Spleen (tissue), 11 donors: Measurements from ENCODE around the gene TMEM18. TPM values are rescaled to one million over a fixed set of nuclear protein-coding genes. Genes with fewer than 3 reads are reported as not detected.

ENCODE experiments used
- DNase-seq: peaks from one replicate; pipeline ENCODE4 v3.0.0-alpha.2; 2020
- H3K27ac ChIP-seq, 8 donors: fragments of 200-600 bp; sonication (generic) in 7 of 8; 1 replicate in 4 of 8; 2 replicates in 4 of 8; pipeline versions ENCODE4 v1.5.0 to v1.8.0; 2016 to 2021; ENCODE audit warnings: inconsistent platforms in 4 of 8, mild to moderate bottlenecking in 4 of 8, moderate library complexity in 1 of 8
- H3K27me3 ChIP-seq, 7 donors: fragments of 200-600 bp; sonication (generic) in 6 of 7; replicated peaks in 1 of 7; 1 replicate in 4 of 7; 2 replicates in 3 of 7; pipeline versions ENCODE4 v1.5.0 to v1.8.0; 2016 to 2021; ENCODE audit warnings: inconsistent platforms in 3 of 7, mild to moderate bottlenecking in 1 of 7
- H3K36me3 ChIP-seq, 6 donors: fragments of 200-600 bp; sonication (generic) in 5 of 6; 1 replicate in 4 of 6; 2 replicates in 2 of 6; pipeline versions ENCODE4 v1.5.0 to v1.8.0; 2016 to 2021; ENCODE audit warnings: inconsistent platforms in 2 of 6
- H3K4me1 ChIP-seq, 6 donors: fragments of 200-600 bp; sonication (generic) in 5 of 6; 1 replicate in 3 of 6; 2 replicates in 3 of 6; pipeline versions ENCODE4 v1.5.0 to v1.8.0; 2016 to 2021; ENCODE audit warnings: inconsistent platforms in 3 of 6
- H3K4me3 ChIP-seq, 8 donors: fragments of 200-600 bp; sonication (generic) in 7 of 8; 1 replicate in 4 of 8; 2 replicates in 4 of 8; pipeline versions ENCODE4 v1.5.0 to v1.8.0; 2016 to 2021; ENCODE audit warnings: inconsistent platforms in 4 of 8, mild to moderate bottlenecking in 4 of 8, moderate library complexity in 2 of 8
- H3K9me3 ChIP-seq, 8 donors: fragments of 200-600 bp; sonication (generic) in 7 of 8; 1 replicate in 4 of 8; 2 replicates in 4 of 8; pipeline versions ENCODE4 v1.5.0 to v1.8.0; 2016 to 2021; ENCODE audit warnings: inconsistent platforms in 4 of 8
- POLR2A ChIP-seq, 3 donors: fragments of 450-650 bp; IDR thresholded peaks; one replicate each; pipeline ENCODE4 v1.5.1; 2017; ENCODE audit warnings: antibody characterized with exemption in 3 of 3, mild to moderate bottlenecking in 1 of 3
- POLR2AphosphoS5 ChIP-seq, 3 donors: sonication (generic); formaldehyde crosslinking; IDR thresholded peaks; one replicate each; pipeline ENCODE4 v1.5.1; 2017; ENCODE audit warnings: antibody characterized with exemption in 3 of 3
- WGBS, 5 donors: extraction: QIAGEN DNeasy Blood & Tissue Kit in 3 of 5; methylation state at CpG; one replicate each; pipeline versions ENCODE4 v1.1.5 to v1.1.7; 2013 to 2018; 5-methylcytosine and 5-hydroxymethylcytosine counted together
- intact Hi-C: fragments of 100-400 bp; cut with DNase I; formaldehyde crosslinking; loops from one replicate; pipeline ENCODE4 v1.15.0; 2023; ENCODE audit warnings: low total_unique reads
- polyA plus RNA-seq, 3 donors: library from polyadenylated mRNA; stranded (reverse); fragments of 200-250 nt; gene quantifications; one replicate each; pipeline ENCODE4 v1.2.1, GENCODE V29; 2013
- total RNA-seq, 7 donors: library from RNA; depleted of rRNA in 3 of 7; stranded (reverse); fragments of >200 nt in 3 of 7; fragmentation: NEBNext Ultra II Directional in 4 of 7; extraction: Animal tissue kit (Norgen Biotek cat#: 25700) in 4 of 7; gene quantifications; one replicate each; pipeline versions ENCODE4 v1.1.0 to v1.2.1, GENCODE V29; 2016 to 2021
- TF ChIP-seq, protein P1 (sequence below), 11 experiments: fragments of 200-600 bp in 7 of 11; fragments of 450-650 bp in 4 of 11; sonication (generic) in 4 of 11; IDR thresholded peaks in 8 of 11; conservative IDR thresholded peaks in 3 of 11; 1 replicate in 7 of 11; 2 replicates in 4 of 11; pipeline versions ENCODE4 v1.4.0 to v1.8.0; 2016 to 2021; ENCODE audit warnings: antibody characterized with exemption in 11 of 11, inconsistent platforms in 4 of 11, mild to moderate bottlenecking in 1 of 11
- donor health status: healthy with polysubstance abuse.
- donor health status: DM: no; HTN: no; CAD: no; lungs with moderate emphysema.
- donor health status: DM: no; HTN: no; CAD: no.
- donor health status: Bipolar disorder and iron deficiency.
- donor health status: healthy.
- donor health status: DM: no; HTN: no; CAD: no.
- donor health status: DM: yes; HTN: yes; CAD: no.

TMEM18 gene
- total and polyA plus RNA-seq, 10 donors = 20.0 to 29.3 (median 22.6) TPM

GRCh38 chr2:717661-718060 is 40.5 kb upstream of the TMEM18 start:
- intact Hi-C loops = loop anchor here (10.0 kb wide), 1 partner anchor 827 kb away; no protein-coding TSS in a partner anchor
- no peak for DNase-seq
- WGBS, 5 donors = 85 to 93% (median 89%) methylated on average over 5 of the region's 5 CpGs

DNA sequence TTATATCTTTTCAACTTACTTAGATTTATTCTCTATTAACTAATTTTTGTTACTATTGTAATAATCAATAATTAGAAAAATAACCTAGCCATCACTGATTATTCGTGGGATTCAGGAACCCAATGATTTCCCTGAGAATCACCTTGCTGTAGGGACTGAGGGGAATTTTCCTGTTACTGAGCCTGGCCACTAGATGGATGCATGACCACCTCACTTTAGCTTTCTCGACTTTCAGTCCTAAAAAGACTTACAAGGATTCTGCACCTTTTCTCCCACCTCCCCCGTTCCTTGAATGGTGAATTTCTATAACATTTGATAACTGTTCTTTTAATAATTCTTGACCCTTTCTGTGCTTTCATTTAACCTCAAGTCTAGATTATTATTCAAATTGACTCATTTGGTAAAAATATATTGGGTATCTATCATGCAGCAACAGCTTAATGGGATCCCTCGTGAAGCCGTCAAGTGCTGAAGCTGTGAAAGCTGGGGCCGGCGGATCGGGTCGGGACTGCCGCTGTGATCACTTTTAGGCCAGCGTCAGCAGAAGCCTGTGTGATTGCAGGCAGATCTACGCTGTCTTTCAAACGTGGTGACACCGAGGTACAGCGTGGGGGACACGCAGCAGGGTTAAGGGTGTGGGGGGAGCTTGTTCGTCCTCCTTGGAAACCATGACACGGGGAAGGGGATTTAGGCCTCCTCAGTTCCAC is 38.8 kb upstream of the TMEM18 start:
- Histone ChIP-seq H3K9me3 (no peaks in the 10 kb centered on the region), H3K4me1 (peaks cover 0 to 14% (median 7%) of the 10 kb centered on the region in 6 donors), H3K4me3 (no peak overlapping the region), H3K27ac (no peak overlapping the region), H3K36me3 (no peaks in the 10 kb centered on the region), H3K27me3 (peaks cover 0 to 45% (median 2%) of the 10 kb centered on the region in 7 donors)
- intact Hi-C loops = loop anchor here (10.0 kb wide), 1 partner anchor 829 kb away; no protein-coding TSS in a partner anchor
- no peak for TF ChIP-seq POLR2AphosphoS5 (IDR thresholded peaks at IDR 0.05)
- TF ChIP-seq, protein P1, sequence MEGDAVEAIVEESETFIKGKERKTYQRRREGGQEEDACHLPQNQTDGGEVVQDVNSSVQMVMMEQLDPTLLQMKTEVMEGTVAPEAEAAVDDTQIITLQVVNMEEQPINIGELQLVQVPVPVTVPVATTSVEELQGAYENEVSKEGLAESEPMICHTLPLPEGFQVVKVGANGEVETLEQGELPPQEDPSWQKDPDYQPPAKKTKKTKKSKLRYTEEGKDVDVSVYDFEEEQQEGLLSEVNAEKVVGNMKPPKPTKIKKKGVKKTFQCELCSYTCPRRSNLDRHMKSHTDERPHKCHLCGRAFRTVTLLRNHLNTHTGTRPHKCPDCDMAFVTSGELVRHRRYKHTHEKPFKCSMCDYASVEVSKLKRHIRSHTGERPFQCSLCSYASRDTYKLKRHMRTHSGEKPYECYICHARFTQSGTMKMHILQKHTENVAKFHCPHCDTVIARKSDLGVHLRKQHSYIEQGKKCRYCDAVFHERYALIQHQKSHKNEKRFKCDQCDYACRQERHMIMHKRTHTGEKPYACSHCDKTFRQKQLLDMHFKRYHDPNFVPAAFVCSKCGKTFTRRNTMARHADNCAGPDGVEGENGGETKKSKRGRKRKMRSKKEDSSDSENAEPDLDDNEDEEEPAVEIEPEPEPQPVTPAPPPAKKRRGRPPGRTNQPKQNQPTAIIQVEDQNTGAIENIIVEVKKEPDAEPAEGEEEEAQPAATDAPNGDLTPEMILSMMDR (IDR thresholded peaks at IDR 0.05 in 8 of 11, conservative IDR thresholded peaks at IDR 0.05 in 3 of 11) = peak in 2 of 11 experiments; percentile 13 to 24
- TF ChIP-seq POLR2A (IDR thresholded peaks at IDR 0.05) = no peak
- DNase-seq = no peak
- 62 to 73% (median 65%) methylated on average over 16 to 18 of the region's 18 CpGs for WGBS, 5 donors

More at GRCh38 chr2:717661-718060, 40.5 kb upstream of the TMEM18 start:
- Histone ChIP-seq H3K4me3 (no peak overlapping the region), H3K27me3 (peaks cover 0 to 43% (median 0%) of the 10 kb centered on the region in 7 donors), H3K9me3 (no peaks in the 10 kb centered on the region), H3K4me1 (peaks cover 0 to 14% (median 7%) of the 10 kb centered on the region in 6 donors), H3K27ac (no peak overlapping the region), H3K36me3 (no peaks in the 10 kb centered on the region)
- TF ChIP-seq POLR2AphosphoS5 (IDR thresholded peaks at IDR 0.05) (no peak), POLR2A (IDR thresholded peaks at IDR 0.05) (no peak)
- TF ChIP-seq, protein P1 (IDR thresholded peaks at IDR 0.05 in 8 of 11, conservative IDR thresholded peaks at IDR 0.05 in 3 of 11) = no peak

GRCh38 chr2:715038-715437 is 37.8 kb upstream of the TMEM18 start:
- DNase-seq = no peak
- Histone ChIP-seq H3K36me3 (no peaks in the 10 kb centered on the region), H3K27me3 (peaks cover 0 to 36% (median 2%) of the 10 kb centered on the region in 7 donors), H3K4me1 (peaks cover 0 to 14% (median 7%) of the 10 kb centered on the region in 6 donors), H3K9me3 (no peaks in the 10 kb centered on the region), H3K4me3 (no peak overlapping the region), H3K27ac (no peak overlapping the region)
- WGBS, 5 donors = 28 to 55% (median 39%) methylated on average over 2 of the region's 2 CpGs
- intact Hi-C loops = loop anchor here (10.0 kb wide), 1 partner anchor 830 kb away; no protein-coding TSS in a partner anchor
- TF ChIP-seq POLR2A (IDR thresholded peaks at IDR 0.05) (no peak), POLR2AphosphoS5 (IDR thresholded peaks at IDR 0.05) (no peak)
- TF ChIP-seq, protein P1 (IDR thresholded peaks at IDR 0.05 in 8 of 11, conservative IDR thresholded peaks at IDR 0.05 in 3 of 11) = no peak
